H1 (cell line): ENCODE measurements around the gene JMJD7. TPM values are rescaled to one million over a fixed set of nuclear protein-coding genes. Genes with fewer than 3 reads are reported as not detected.

ENCODE experiments used
- CTCF ChIA-PET: fragments of 300-600 bp; sonication (Branson Sonifier 250); formaldehyde crosslinking; loops from one replicate; lab custom pipeline; 2021; ENCODE audit not compliant: partially characterized antibody; lab: Charles Lee
- POLR2A ChIA-PET: fragments of 300-600 bp; sonication (Branson Sonifier 250); formaldehyde crosslinking; loops from one replicate; lab custom pipeline; 2021; ENCODE audit warnings: inconsistent platforms; ENCODE audit not compliant: partially characterized antibody; lab: Charles Lee
- DNase-seq, 2 experiments: peaks; one replicate each; pipeline versions ENCODE4 v3.0.0 to v3.0.0-alpha.2; 2010 to 2022; ENCODE audit warnings: low spot score in 2 of 2, low read depth in 1 of 2, mixed read lengths in 1 of 2
- FAIRE-seq: peaks from 2 replicates; lab custom pipeline; 2011; peaks lifted over from hg19 to GRCh38; lab: Jason Lieb, UNC
- H2AFZ ChIP-seq: 2 replicates; pipeline ENCODE4 v1.8.1; 2012; ENCODE audit warnings: low read length, inconsistent platforms
- H2AK5ac ChIP-seq: 2 replicates; pipeline ENCODE4 v1.6.1; 2013; ENCODE audit warnings: low read depth, low read length
- H2BK120ac ChIP-seq: replicated peaks from 2 replicates; pipeline ENCODE3; 2013; ENCODE audit warnings: low read depth, low read length, inconsistent platforms
- H2BK12ac ChIP-seq: 2 replicates; pipeline ENCODE4 v1.6.1; 2013; ENCODE audit warnings: low read depth, low read length
- H2BK15ac ChIP-seq: 2 replicates; pipeline ENCODE4 v1.6.1; 2013; ENCODE audit warnings: low read length
- H2BK20ac ChIP-seq: 2 replicates; pipeline ENCODE4 v1.6.1; 2013; ENCODE audit warnings: low read length
- H2BK5ac ChIP-seq: 2 replicates; pipeline ENCODE4 v1.6.1; 2013; ENCODE audit warnings: low read depth, low read length
- H3K14ac ChIP-seq: 2 replicates; pipeline ENCODE4 v1.6.1; 2013; ENCODE audit warnings: inconsistent platforms; ENCODE audit not compliant: insufficient read length
- H3K18ac ChIP-seq: 2 replicates; pipeline ENCODE4 v1.6.1; 2013; ENCODE audit warnings: low read length; ENCODE audit errors: extremely low read depth
- H3K23ac ChIP-seq: 2 replicates; pipeline ENCODE4 v1.6.1; 2013; ENCODE audit warnings: inconsistent platforms; ENCODE audit not compliant: insufficient read length
- H3K23me2 ChIP-seq: 2 replicates; pipeline ENCODE4 v1.6.1; 2013; ENCODE audit warnings: low read depth, low read length
- H3K27ac ChIP-seq: 2 replicates; pipeline ENCODE4 v1.6.1; 2011; ENCODE audit warnings: low read depth, low read length, inconsistent platforms
- H3K27me3 ChIP-seq, 4 experiments: replicated peaks in 1 of 4; 1 replicate in 1 of 4; 2 replicates in 3 of 4; pipeline versions ENCODE4 v1.6.1 to v1.8.1; 2011 to 2013; ENCODE audit warnings: low read length in 3 of 4, mild to moderate bottlenecking in 3 of 4, inconsistent platforms in 2 of 4, mixed read lengths in 2 of 4, moderate library complexity in 1 of 4; ENCODE audit not compliant: control insufficient read depth in 3 of 4, insufficient read depth in 3 of 4; ENCODE audit errors: extremely low read depth in 1 of 4
- H3K36me3 ChIP-seq, 4 experiments: 2 replicates each; pipeline versions ENCODE4 v1.6.1 to v1.8.1; 2011 to 2013; ENCODE audit warnings: mild to moderate bottlenecking in 4 of 4, low read length in 3 of 4, moderate library complexity in 2 of 4, control low read depth in 1 of 4, inconsistent platforms in 1 of 4; ENCODE audit not compliant: insufficient read depth in 4 of 4, control insufficient read depth in 2 of 4
- H3K4ac ChIP-seq: replicated peaks from 2 replicates; pipeline ENCODE3; 2013; ENCODE audit warnings: low read length, low read depth, mixed read lengths, inconsistent platforms; ENCODE audit not compliant: insufficient read length
- H3K4me1 ChIP-seq, 4 experiments: replicated peaks in 1 of 4; 1 replicate in 1 of 4; 2 replicates in 3 of 4; pipeline versions ENCODE4 v1.6.1 to v1.8.1; 2011 to 2013; ENCODE audit warnings: low read length in 3 of 4, inconsistent platforms in 2 of 4, mixed read lengths in 1 of 4; ENCODE audit not compliant: insufficient read depth in 4 of 4, control insufficient read depth in 3 of 4
- H3K4me2 ChIP-seq, 2 experiments: 2 replicates each; pipeline versions ENCODE4 v1.6.1 to v1.8.1; 2011 to 2013; ENCODE audit warnings: low read depth in 2 of 2, low read length in 2 of 2, control low read depth in 1 of 2, inconsistent platforms in 1 of 2, mild to moderate bottlenecking in 1 of 2; ENCODE audit not compliant: insufficient read depth in 1 of 2
- H3K4me3 ChIP-seq, 4 experiments: fragments of 200-600, 300-600 bp in 1 of 4; sonication (generic), shearing (Covaris generic), sonication (Bioruptor Twin) in 1 of 4; 2 replicates each; pipeline versions ENCODE4 v1.5.1 to v1.8.1; 2011 to 2016; ENCODE audit warnings: low read length in 4 of 4, low read depth in 3 of 4, control low read depth in 2 of 4, inconsistent platforms in 2 of 4, mild to moderate bottlenecking in 2 of 4, mixed read lengths in 1 of 4, moderate library complexity in 1 of 4; ENCODE audit not compliant: insufficient read depth in 2 of 4; ENCODE audit errors: extremely low read depth in 1 of 4
- H3K56ac ChIP-seq: replicated peaks from 2 replicates; pipeline ENCODE3; 2013; ENCODE audit warnings: low read depth, mild to moderate bottlenecking, mixed read lengths, low read length, inconsistent platforms; ENCODE audit not compliant: insufficient read length
- H3K79me1 ChIP-seq: 2 replicates; pipeline ENCODE4 v1.6.1; 2013; ENCODE audit warnings: low read depth, low read length, control low read depth
- H3K79me2 ChIP-seq, 2 experiments: 2 replicates each; pipeline versions ENCODE4 v1.6.1 to v1.8.1; 2012 to 2013; ENCODE audit warnings: low read length in 2 of 2, mild to moderate bottlenecking in 2 of 2, inconsistent platforms in 1 of 2; ENCODE audit not compliant: insufficient read depth in 2 of 2, control insufficient read depth in 1 of 2
- H3K9ac ChIP-seq, 4 experiments: replicated peaks in 1 of 4; 1 replicate in 1 of 4; 2 replicates in 3 of 4; pipeline versions ENCODE4 v1.6.1 to v1.8.1; 2011 to 2013; ENCODE audit warnings: low read depth in 3 of 4, low read length in 3 of 4, control low read depth in 2 of 4, mild to moderate bottlenecking in 2 of 4, moderate library complexity in 2 of 4, inconsistent platforms in 1 of 4; ENCODE audit errors: extremely low read depth in 1 of 4
- H3K9me3 ChIP-seq, 2 experiments: 2 replicates each; pipeline versions ENCODE4 v1.6.1 to v1.8.1; 2012 to 2013; ENCODE audit warnings: mild to moderate bottlenecking in 2 of 2, moderate library complexity in 2 of 2, control low read depth in 1 of 2, inconsistent platforms in 1 of 2, low read depth in 1 of 2, low read length in 1 of 2, mixed read lengths in 1 of 2; ENCODE audit not compliant: insufficient read depth in 2 of 2
- H4K20me1 ChIP-seq, 2 experiments: replicated peaks in 1 of 2; 2 replicates each; pipeline versions ENCODE3 to v1.8.1; 2011 to 2013; ENCODE audit warnings: inconsistent platforms in 2 of 2, low read length in 2 of 2, mild to moderate bottlenecking in 1 of 2; ENCODE audit not compliant: insufficient read depth in 2 of 2, control insufficient read depth in 1 of 2
- H4K5ac ChIP-seq: 2 replicates; pipeline ENCODE4 v1.6.1; 2013; ENCODE audit warnings: low read length, low read depth, mixed read lengths, inconsistent platforms; ENCODE audit not compliant: insufficient read length
- H4K8ac ChIP-seq: 2 replicates; pipeline ENCODE4 v1.8.0; 2013; ENCODE audit warnings: mild to moderate bottlenecking, moderate library complexity, low read length, inconsistent platforms; ENCODE audit not compliant: insufficient read depth; ENCODE audit errors: extremely low read depth
- H4K91ac ChIP-seq: replicated peaks from 2 replicates; pipeline ENCODE3; 2013; ENCODE audit warnings: low read length, mixed read lengths, inconsistent platforms; ENCODE audit not compliant: insufficient read length
- ASH2L ChIP-seq: fragments of 200-600, 300-600 bp; sonication (generic); IDR thresholded peaks from one replicate; pipeline ENCODE4 v1.7.1; 2017; ENCODE audit warnings: low read length
- ATF3 ChIP-seq: IDR thresholded peaks from 2 replicates; pipeline ENCODE4 v1.6.1; 2011; ENCODE audit warnings: low read depth, mild to moderate bottlenecking, low read length; ENCODE audit not compliant: insufficient read depth
- CBX8 ChIP-seq: fragments of 300-800, 300-1000 bp; sonication (generic); IDR thresholded peaks from 2 replicates; pipeline ENCODE4 v1.7.1; 2016; ENCODE audit warnings: low read depth, low read length, borderline replicate concordance
- CREB1 ChIP-seq: IDR thresholded peaks from 2 replicates; pipeline ENCODE4 v1.6.1; 2012; ENCODE audit warnings: inconsistent platforms
- FOSL1 ChIP-seq: IDR thresholded peaks from 2 replicates; pipeline ENCODE4 v1.6.1; 2011; ENCODE audit warnings: mild to moderate bottlenecking, low read depth, low read length, moderate library complexity; ENCODE audit not compliant: insufficient read depth
- GTF2F1 ChIP-seq: IDR thresholded peaks from 2 replicates; pipeline ENCODE4 v1.6.1; 2012; ENCODE audit warnings: low read depth, low read length, improper control_type of control experiment, borderline replicate concordance
- KDM1A ChIP-seq: fragments of 200-600, 300-600 bp; sonication (generic); IDR thresholded peaks from 2 replicates; pipeline ENCODE4 v1.7.1; 2016; ENCODE audit warnings: mild to moderate bottlenecking, low read length, borderline replicate concordance
- POLR2AphosphoS5 ChIP-seq: IDR thresholded peaks from 2 replicates; pipeline ENCODE4 v1.6.1; 2011; ENCODE audit warnings: low read depth, low read length
- RFX5 ChIP-seq: IDR thresholded peaks from 2 replicates; pipeline ENCODE4 v1.6.1; 2011; ENCODE audit warnings: low read depth, low read length, improper control_type of control experiment, borderline replicate concordance
- SAP30 ChIP-seq: fragments of 300-600 bp; sonication (generic); IDR thresholded peaks from 2 replicates; pipeline ENCODE4 v1.7.1; 2012; ENCODE audit warnings: low read length, moderate library complexity, mild to moderate bottlenecking, inconsistent platforms; ENCODE audit not compliant: insufficient read depth, insufficient replicate concordance
- SUZ12 ChIP-seq: fragments of 200-600 bp; sonication (generic); IDR thresholded peaks from 2 replicates; pipeline ENCODE4 v1.6.1; 2012; ENCODE audit warnings: mild to moderate bottlenecking, inconsistent platforms, low read length, moderate library complexity, mixed read lengths
- TAF7 ChIP-seq: optimal IDR thresholded peaks from 2 replicates; pipeline ENCODE3; 2011; ENCODE audit warnings: low read depth, mild to moderate bottlenecking, inconsistent platforms, low read length, moderate library complexity, borderline replicate concordance
- USF2 ChIP-seq: IDR thresholded peaks from 2 replicates; pipeline ENCODE4 v1.6.1; 2011; ENCODE audit warnings: low read length, improper control_type of control experiment
- WGBS, 2 experiments: shearing (Covaris generic) in 1 of 2; methylation state at CpG; one replicate each; pipeline versions ENCODE4 v1.1.6 to v1.1.7; 2013 to 2015; ENCODE audit warnings: low lambda C conversion rate in 2 of 2, mixed read lengths in 2 of 2, inconsistent platforms in 1 of 2, low coverage in 1 of 2, missing lambda C conversion rate in 1 of 2; ENCODE audit not compliant: insufficient replicate concordance in 2 of 2, insufficient coverage in 1 of 2, insufficient read length in 1 of 2; ENCODE audit errors: extremely low coverage in 1 of 2, missing lambda C conversion rate in 1 of 2; 5-methylcytosine and 5-hydroxymethylcytosine counted together
- polyA plus RNA-seq, 7 experiments: library from polyadenylated mRNA; depleted of rRNA in 3 of 7; stranded (reverse) in 5 of 7; unstranded in 2 of 7; fragments of >200 nt in 5 of 7; fragments of 200-250 nt in 2 of 7; gene quantifications; 1 replicate in 5 of 7; 2 replicates in 1 of 7; 4 replicates in 1 of 7; pipeline versions ENCODE4 v1.2.1 to v1.2.3, GENCODE V29; 2011 to 2013; ENCODE audit warnings: missing spikeins in 2 of 7, mixed read lengths in 2 of 7
- total RNA-seq: library from RNA; stranded (reverse); fragmentation: NEBNext Ultra II Directional; extraction: Animal tissue kit (Norgen Biotek cat#: 25700); gene quantifications from 2 replicates; pipeline ENCODE4 v1.2.1, GENCODE V29; 2021

JMJD7 gene
- total and polyA plus RNA-seq, 2 of the 8 experiments (the other 6 are each of a cell fraction or from before 2014, with no cell fraction given) = 15.0 to 20.0 TPM

GRCh38 chr15:41817327-41817726 lies 10.6 kb upstream of the JMJD7 start:
- peaks cover 0 to 3% of the 10 kb centered on the region in 2 experiments for H4K20me1 ChIP-seq
- no peak overlapping the region for H3K14ac ChIP-seq
- H2BK20ac ChIP-seq = no peak overlapping the region
- no peak overlapping the region for H3K56ac ChIP-seq
- no peak overlapping the region for H3K23ac ChIP-seq
- H3K23me2 ChIP-seq = no peaks in the 10 kb centered on the region
- H3K9ac ChIP-seq = no peak overlapping the region
- H4K91ac ChIP-seq = no peak overlapping the region
- H3K36me3 ChIP-seq = peaks cover 0 to 3% (median under 1%) of the 10 kb centered on the region in 4 experiments; a peak in 3 of 8 replicates
- H4K5ac ChIP-seq = no peak overlapping the region
- no peak overlapping the region for H2AFZ ChIP-seq
- H3K27ac ChIP-seq = no peak overlapping the region
- FAIRE-seq (no peak), DNase-seq (no peak)
- H2BK5ac ChIP-seq = no peak overlapping the region
- no peaks in the 10 kb centered on the region for H3K9me3 ChIP-seq
- TF ChIP-seq KDM1A (no peak), ASH2L (no peak), SAP30 (no peak), TAF7 (no peak), SUZ12 (no peak), CBX8 (no peak), RFX5 (no peak), FOSL1 (no peak), CREB1 (no peak), ATF3 (no peak), GTF2F1 (no peak), USF2 (no peak), POLR2AphosphoS5 (no peak)
- TF ChIP-seq, all 59 proteins: peak for 0
- Histone ChIP-seq H2AK5ac (no peak overlapping the region), H3K27me3 (no peaks in the 10 kb centered on the region), H4K8ac (no peak overlapping the region), H3K4me1 (no peaks in the 10 kb centered on the region), H3K4ac (no peak overlapping the region), H2BK15ac (no peak overlapping the region), H3K18ac (no peak overlapping the region), H3K4me2 (no peak overlapping the region), H3K4me3 (no peak overlapping the region), H2BK12ac (no peak overlapping the region), H3K79me2 (no peaks in the 10 kb centered on the region), H3K79me1 (no peaks in the 10 kb centered on the region), H2BK120ac (no peak overlapping the region)
- 97% methylated on average over 14 of the region's 14 CpGs; no CpG with 5 or more reads in 1 of the 2 experiments for WGBS, 2 experiments
- ChIA-PET POLR2A (no interaction called here), CTCF (interaction anchor here (1.0 to 2.8 kb wide), 3 partner anchors 17 to 44 kb away, joined by 3 to 14 read pairs (median 3); partner anchors contain the start of gene MAPKBP1)
